CD4-positive, alpha-beta T cell treated with Interleukin-12 subunit alpha and Interleukin-12 subunit beta, for 1 hour (primary cell): Measurements from ENCODE around the gene SMIM45.

Experiments
- DNase-seq: peaks from one replicate; pipeline ENCODE4 v3.0.0-alpha.2; 2020

Gene SMIM45

DNA sequence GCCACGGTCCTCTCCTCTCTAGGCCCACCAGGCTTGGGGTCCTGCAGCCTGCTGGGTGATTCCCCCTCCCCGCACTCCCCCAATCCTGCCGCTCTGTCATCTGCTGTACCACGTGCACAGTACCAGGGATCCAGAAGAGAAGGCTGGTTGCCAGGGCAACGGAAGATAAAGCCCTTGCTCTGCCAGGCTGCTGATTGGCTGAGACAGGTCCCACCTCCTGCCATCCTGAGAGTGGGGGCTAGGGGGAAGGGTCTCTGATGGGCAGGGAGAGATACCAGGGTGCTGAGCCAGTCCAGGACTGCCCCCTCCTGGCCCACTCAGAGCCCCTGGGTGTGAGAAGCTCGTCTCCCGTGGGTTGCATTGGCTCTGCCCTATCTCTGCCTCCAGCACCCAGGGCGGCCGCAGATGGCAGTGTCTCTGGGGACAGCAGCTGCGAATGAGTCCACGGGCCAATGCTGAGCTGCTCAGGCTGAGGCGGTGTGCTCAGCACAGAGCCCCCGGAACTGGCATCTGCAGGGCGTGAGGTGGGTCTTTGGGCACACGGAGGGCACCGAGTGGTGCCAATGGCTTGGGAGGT is at the start of gene SMIM45:
Gene SMIM45 (plus strand): TSS at position 253 of the 577 bp plus-strand sequence.
- DNase-seq, result no peak

DNA sequence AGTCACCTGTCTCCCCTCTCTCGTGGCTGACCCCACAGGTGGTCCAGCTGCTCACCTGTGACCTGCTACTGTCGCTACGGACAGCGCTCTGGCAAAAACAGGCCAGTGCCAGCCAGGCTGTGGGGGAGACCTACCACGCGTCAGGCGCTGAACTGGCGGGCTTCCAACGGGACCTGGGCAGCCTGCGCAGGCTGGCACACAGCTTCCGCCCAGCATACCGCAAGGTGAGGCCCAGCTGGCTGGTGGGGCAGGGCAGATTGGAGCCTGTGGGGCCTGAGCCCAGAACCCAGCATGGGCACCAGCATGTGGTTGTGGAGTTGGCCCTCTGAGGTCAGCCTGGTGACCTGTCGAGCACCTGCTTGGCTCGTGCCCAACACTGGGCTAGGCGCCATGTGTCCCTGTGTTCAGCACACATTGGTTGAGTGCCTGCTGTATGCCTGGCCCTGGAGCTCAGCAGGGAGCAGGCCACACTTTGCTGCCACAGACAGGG is 49.0 kb upstream of the SMIM45 start:
- DNase-seq, result no peak

DNA sequence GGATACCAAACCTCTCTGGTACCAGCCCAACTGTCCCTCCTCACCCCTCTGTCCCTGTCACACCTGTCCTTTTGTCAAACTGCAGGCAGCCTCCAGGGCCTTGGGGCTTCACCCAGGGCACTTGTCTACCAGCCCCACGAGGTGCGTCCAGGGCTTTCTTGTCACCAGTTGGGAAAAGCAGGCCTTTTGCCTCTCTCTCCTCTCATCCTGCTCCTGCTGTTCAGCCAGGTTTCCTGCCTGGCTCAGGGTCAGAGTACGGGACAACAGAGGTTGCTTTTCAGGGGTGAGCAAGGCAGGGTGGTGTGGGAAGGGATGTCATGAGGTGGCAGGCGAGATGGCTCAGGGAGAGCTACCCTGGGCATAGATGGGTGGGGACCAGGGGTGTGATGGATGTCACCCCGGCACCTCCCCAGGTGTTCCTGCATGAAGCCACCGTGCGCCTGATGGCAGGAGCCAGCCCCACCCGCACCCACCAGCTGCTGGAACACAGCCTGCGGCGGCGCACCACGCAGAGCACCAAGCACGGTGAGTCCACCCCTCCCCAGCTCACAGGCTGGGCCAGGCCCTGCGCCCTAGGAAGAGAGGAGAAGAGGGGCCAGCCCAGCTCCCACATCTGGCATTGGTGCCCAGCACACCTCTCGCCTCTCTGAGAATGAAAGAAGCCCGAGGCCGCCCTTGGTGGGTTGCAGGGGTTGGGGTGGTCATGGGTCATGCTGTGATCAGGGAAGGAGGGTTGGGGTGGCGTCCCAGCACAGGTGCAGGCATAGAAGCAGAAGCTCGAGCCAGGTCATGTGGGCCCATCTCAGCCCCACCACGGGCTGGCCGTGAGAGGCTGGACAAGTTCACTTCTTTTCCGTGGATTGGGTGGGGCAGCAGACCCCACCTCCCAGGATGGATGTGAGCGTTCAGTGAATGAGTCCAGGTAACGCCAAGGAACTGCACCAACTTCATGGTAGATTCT is 47.2 kb upstream of the SMIM45 start:
- DNase-seq, result no peak

DNA sequence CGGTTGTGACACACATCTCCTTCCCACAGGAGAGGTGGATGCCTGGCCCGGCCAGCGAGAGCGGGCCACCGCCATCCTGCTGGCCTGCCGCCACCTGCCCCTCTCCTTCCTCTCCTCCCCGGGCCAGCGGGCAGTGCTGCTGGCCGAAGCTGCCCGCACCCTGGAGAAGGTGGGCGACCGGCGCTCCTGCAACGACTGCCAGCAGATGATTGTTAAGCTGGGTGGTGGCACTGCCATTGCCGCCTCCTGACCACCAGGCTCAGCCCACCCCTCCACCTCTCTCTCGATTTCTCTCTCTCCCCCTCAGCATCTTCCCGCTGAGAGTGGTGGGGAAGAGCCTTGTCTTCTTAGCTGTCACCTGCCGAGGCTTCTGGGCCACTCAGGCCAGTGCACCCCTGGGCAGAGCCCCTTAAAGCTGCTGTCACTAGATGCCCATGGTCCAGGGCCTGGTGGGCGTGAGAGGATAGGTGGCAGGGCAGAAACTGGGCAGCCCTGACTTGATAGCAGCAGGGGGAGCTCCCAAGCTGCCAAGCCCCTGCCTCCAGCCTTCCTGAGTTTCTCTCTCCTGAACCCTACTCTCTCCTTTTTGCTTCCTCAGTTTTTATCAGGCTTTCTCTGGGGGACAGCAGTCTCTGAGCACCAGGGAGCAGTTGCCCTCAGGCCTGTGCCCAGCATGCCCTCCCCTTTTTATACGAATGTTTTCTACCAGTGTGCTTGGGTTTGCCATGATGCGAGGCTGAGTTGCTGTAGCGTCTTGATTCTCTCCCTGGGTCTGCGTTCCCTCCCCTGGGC is 46.3 kb upstream of the SMIM45 start:
- no peak for DNase-seq

DNA sequence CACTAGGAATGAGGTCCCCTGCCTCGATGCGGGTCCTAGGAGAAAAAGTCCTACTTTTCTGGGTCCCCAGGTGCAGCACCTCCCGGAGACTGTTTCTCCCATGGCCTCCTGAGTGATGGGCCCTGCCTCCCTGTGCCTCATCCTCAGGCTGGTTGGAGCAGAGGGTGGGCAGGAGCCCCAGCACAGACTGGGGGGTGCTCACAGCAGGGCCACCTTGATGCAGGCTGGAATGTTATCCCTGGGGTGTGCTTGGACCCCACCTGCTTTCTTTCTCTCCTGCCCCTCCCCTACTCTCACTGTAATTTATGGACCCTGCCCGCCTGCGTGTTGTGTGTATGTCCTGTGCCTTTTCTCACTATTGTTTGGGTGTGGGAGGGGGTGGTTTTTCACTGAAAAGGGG is 45.1 kb upstream of the SMIM45 start:
- DNase-seq, result no peak

DNA sequence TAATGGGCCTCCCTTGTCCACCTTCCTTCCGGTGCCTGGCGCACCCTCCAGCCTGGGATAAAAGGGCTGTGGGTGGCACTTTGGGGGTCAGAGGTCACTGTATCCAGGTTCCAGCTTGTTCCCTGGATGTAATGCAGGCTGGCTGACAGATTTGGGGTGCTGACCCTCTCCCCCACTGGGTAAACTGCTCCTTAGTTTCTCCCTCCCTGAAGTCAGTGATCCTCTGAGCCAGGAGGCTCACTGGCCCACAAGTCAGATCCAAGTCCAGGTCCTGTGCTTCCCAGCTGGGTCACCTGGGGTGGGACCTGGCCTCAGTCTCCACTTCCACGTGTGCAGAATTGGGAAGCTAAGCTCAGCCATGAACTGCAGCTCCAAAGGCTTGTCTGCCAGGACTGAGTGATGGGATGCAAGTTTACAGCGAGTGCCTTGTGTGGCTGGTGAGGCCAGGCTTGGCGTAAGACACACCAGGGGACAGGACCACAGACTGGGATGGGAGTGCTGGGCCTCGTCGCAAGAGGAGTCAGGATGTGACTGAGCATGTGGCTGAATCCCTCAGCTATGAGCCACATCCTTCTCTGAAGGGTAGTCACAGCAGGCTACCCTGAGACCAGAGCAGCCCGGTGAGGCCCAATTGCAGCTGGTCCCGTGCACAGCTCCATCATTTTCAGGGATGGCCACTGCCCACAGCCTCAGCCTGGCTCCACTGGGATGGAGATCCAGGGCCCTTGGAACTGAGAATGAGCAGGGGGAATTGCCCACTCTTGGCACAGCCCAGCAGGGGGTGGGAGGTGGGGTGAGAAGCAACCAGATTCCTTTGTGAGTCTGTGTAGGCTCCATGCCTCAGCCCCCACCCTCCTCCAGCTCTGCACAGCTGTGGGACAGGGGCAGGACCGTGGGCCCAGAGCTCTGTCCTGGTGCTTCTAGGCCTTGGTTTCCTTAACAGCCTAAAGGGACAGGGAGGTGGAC is 44.2 kb upstream of the SMIM45 start:
- DNase-seq, result no peak

DNA sequence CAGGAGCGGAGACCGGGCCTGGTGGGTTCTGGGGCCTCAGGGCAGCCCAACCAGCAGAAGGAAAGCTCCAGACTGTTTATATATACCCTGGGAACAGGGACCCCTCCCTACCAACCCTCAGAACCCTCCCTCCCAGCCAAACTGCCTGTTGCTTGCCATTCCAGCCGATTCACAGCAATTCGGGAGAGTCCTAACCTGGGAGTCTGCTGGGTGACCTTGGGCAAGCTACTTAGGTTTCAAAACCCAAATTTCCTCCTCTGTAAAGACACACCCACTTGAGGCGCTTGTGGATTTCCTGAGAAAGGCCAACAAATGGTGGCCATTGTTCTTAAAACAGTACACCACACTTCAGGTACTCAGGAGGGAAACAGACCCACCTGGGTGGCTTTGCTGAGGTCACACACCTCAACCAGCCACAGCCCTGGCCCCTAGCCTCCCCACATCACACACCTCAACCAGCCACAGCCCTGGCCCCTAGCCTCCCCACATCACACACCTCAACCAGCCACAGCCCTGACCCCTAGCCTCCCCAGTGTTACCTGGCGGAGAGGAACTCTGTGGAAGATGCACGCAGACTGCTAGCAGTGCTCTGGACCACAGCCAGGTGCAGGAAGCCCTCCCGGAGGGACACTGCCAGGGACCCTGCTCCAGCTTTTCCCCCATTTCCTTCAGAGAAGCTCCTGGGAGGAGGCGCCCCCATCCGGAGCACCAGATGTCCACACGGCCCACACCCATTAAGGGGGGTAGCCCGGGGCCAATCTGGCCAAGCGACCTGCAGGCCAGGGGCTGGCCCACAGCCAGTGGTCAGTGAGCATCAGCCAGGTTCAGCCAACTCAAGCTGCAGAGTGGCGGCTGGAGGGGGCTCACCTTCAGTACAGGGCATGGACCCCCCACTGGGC is 43.3 kb upstream of the SMIM45 start:
- peak; percentile 49 for DNase-seq

DNA sequence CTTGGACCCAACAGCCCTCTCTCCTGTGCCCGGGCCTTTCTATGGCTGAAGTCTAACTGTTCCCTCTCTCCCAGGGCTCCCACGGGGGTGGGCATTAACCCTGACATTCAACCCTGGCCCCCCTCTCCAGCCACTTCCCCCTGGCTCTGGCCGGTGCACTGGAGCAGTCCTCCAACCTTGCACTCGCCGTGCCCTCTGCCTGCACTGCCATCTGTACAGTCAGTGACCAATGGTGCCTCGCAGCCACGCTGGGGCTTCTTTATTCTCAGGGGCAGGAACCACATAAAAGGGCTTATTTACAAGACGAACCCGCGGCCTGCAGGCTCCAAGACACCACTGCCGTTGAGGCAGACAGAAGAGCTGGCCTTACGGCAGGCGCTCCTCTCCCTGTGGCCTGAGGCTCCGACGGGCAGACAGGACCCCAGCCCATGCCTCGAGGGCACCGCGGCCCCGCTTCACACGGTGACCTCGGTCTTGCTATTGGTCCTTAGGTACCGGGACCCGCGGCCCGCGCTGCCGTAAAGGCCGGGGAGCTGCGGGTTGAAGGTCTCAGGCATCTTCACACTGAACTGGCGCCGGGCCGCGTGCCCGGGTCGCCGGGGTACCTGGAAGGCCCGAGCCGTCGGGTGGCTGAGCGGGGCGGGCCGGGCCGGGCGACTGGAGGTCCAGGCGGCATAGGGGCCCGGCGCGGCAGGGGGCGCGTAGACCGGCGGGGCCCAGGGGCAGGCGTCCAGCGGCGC is 42.5 kb upstream of the SMIM45 start:
- no peak for DNase-seq

DNA sequence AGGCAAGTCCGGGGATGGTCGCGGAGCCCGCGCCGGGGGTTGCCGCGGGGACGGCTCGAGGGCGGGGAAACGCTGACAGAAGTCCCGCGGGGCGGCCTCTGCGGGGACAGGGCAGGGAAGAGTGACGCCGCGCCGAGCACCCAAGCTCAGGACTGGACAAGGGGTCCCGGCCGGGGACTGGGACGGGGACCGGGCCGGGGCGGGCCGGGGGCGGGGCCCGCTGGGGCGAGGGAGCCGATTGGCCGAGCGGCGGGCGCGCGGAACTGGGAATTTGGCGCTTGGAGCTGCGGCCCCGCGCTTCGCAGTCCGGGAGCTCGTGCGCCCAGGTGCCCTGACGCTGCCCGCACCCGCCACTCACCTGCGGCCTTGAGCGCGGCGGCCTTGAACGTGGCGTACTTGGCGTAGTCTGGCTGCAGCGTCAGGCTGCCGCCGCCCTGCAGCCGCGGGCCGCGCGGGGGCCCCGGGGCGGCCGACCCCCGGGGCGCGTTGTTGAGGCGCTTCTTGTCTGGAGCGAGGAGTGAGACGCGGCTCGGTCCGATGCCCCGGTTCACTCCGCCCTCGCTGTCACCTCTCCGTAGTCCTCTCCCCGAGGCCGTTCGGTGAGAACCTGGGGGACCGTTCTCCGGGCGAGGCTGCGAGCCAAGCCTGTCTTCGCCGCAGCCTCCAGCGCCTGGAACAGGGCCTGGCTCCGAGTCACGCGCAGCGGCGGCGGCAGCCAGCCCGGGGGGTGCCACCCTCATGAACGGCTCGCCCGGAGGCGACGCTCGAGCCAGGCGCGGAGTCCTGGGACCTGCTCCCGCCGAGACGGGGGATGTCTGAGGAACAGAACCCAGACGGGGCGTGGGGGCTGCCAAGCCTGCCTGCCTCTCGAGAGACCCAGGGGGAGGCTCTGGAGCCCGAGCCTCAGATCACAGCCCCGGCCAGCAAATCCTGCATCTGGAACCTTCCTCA is 41.6 kb upstream of the SMIM45 start:
- DNase-seq, result peak; percentile 29

DNA sequence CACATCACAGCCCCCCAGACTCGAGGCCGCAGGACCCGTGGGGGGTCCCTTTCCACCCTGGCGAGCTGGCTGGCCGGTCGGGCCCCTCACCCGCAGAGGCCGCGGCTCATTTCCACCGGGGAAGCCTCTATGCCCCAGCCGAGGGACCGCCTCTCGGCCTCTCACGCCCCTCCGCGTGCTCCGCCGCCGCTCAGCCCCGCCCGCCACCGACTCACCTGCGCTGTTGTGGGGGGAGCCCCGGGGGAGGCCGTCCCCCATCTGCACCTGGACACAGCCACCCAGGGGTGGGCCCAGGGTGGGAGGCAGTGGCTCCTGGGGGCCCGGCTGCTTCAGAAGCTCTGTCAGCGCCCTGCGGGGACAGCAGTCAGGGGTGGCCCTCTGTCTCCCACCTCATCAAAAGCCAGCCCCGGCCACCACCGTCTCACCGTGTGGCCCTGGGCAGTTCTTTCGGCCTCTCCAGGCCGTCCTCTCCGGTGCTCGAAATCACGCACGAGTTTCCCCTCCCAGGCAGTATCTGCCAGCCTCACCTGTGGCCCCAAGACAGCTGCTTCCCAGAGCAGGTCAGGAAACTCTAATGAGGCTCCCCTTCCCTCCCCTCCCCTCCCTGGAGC is 40.8 kb upstream of the SMIM45 start:
- DNase-seq, result peak; percentile 23

DNA sequence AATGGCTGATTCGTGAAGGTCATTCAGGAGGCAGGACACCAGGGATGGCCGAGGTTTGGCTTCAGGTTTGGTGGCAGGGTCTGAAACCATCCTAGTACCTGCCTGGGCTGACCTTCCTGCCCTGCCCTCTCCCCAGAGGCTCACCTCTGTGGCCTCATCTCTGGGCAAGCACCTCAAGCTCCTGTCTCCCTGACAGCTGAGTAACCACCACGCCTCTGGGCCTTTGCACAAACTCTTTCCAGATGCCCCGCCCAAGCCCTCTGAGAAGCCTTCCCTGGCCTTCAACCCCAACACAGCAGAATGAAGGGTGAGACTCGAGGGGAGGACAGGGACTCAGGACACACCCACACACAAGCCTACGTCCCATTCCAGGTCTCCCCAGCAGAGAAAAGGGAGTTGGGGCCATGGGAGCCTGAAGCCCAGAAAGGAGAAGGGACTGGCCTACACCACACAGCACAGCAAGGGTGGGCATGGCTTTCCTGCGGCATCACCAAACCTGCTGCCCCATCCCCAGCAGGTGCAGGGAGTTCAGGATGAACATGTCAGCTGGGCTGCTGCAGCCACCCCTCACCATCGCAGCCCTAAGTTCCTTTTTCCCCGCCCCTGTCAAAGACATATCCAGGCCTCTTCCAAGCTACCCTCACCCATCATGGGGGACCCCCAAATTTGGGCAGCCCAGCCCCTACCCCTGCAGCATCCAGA is 39.5 kb upstream of the SMIM45 start:
- DNase-seq, result no peak

DNA sequence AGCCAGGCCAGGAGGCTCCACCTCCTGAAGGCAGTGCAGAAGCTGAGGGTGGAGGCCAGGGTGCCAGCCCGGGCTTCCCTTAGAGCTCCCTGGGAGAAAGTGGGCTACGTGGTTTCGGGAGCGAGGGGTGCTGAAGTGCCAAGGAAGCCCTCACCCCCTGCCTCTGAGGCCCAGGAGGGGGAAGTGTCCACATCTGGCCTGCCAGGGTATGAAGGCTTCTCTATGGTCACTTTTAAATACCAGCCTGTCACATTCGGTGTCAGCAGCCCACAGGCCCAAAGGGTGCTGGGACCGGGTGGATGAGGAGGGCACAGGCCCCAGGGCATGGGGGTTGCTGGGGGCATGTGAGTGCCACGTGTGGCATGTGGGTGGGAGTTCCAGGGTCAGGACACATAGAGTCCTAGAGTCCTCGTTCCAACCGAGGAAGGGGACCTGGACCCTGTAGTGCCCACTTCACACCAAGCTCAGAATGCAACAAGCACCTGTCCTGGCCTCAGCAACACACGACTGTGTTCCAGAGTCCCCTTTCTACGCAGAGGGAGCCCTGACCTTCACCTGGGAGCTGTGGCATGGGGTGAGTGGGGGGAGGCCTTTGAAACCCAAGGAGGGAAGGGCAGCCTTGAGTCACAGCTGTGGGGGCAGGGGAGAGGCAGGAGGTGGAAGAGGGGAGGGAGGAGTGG is 38.8 kb upstream of the SMIM45 start:
- DNase-seq, result no peak

DNA sequence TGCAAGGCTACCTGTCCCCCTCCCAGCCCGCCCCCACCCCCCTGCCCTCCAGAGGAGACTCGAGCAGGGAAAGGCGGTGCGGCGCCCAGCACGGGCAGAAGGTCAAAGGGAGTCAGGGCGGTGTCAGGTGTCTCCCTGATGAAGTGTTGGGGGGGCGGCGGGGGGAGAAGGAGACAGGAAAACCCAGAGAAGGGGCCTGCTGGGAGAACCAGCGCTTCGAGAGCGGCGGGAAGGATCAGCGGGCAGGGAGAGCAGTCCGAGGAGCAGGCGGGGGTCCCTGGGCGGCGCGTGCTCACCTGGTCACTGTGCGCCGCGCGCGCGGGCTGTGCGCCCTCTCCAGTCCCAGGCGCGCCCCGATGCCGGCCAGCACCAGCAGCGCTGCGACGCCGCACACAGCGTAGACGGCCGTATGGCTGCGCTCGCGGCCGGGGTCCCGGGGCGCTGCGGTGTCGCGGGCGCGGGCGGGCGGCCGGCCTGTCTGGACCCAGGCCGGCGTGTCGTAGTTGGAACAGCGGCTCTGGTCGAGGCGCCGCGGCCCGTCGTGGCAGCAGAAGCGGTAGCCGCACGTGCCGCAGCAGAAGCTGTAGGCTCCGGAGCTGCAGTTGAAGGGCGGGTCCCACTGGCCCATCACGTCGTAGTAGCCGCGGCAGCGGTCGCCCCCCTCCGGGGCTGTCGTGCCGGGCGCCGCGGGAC is 38.0 kb upstream of the SMIM45 start:
- no peak for DNase-seq

DNA sequence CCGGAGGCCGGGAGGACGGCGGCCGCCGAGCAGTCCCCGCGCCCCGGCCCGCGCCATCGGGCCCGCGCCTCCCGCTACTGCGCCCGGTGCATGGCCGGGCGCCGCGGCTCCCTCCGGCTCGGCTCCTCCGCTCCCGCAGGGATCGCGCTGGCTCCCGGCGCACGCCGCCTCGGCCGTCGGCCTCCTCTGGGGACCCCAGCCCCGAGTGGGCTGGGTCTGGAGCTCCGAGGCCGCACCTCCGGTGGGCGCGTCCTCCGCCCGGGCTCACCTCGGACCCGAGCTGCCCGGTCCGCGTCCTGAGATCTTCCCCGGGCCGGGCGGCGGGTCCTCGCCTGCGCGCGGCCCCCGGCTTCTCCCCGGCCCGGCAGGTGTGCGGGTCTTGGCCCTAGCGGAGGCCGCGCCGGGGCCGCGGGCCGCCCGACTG is 37.3 kb upstream of the SMIM45 start:
- no peak for DNase-seq

DNA sequence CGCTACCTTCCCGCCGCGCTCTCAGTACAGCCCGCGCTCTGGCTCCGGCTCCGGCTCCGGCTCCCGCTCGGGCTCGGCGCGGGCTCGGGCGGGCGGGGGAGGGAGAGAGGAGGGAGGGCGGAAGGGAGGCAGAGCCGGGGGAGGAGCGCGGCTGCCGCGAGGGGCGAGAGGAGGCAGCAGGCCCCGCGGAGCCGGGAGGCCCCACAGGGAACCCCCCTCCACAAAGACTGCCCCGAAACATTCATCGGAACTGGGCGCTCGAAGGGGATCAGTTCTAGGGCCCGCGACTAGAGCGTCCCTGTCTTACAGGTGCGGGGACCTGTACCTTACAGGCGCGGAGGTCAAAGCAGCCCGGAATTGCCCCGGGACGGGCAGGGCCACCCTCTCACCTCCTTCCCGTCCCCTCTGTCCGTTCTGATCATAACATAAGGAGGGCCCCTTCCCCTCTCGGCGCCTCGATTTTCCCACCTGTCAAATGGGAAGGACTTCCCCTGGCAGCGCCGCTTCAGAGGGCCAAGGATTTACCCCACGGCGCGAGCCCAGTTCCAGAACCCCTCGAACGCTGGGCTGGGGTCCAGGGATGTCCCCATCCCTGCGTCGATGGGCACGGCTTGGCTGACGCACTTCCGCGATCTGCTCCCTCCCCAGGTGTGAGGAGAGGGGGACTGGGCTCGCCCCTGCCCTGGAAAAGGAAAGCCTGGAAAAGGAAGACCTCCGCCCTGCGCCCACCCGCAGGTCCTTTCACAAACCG is 36.7 kb upstream of the SMIM45 start, which contains the start of gene SHISA8:
Gene SHISA8 (minus strand): TSS at position 40 of the 751 bp plus-strand sequence. CDS start 407 bp downstream, outside the sequence.
- peak; percentile 68 for DNase-seq
